ENCODE measurements around the gene PIK3C2G. TPM values are rescaled to one million over a fixed set of nuclear protein-coding genes. Genes with fewer than 3 reads are reported as not detected.
"Not testable (repeated sequence)": the region's sequence is repeated elsewhere in the genome, so short reads cannot be mapped to it uniquely, and the experiment has no call there.

PIK3C2G gene
- polyA plus RNA-seq, 2 of the 4 experiments (the other 2 are of a cell fraction), result 0.01 TPM; not detected in 1

DNA sequence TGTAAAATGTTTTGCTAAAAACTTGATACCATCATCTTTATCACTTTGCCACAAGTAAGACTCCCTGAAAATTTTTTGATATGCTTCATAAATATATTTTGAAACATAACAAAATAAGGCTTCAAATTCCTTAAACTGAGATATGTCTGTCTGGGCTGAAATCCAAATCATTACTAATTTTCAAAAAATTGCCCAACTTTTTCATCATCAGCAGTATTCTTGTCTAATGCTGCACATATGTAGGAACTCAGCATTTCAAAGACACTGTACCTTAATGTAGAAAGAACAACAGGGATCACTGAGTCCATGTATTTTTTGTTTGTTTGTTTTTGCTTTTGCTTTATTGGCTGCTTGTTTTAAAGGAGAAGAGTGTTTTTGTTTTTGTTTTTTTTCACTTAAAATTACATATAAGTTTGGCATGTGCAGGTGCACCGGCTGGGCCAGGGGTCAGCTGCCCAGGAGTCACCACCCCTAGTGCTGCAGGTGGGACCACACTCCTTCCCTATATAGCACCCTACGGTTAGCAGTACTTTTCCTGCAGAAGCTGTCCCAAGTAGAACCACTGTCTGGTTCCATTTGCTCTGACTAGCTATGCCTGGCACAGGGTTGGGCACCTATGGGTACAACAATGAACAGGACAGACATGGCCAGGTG lies 231.2 kb downstream of the PIK3C2G start:
- no peak for FAIRE-seq

DNA sequence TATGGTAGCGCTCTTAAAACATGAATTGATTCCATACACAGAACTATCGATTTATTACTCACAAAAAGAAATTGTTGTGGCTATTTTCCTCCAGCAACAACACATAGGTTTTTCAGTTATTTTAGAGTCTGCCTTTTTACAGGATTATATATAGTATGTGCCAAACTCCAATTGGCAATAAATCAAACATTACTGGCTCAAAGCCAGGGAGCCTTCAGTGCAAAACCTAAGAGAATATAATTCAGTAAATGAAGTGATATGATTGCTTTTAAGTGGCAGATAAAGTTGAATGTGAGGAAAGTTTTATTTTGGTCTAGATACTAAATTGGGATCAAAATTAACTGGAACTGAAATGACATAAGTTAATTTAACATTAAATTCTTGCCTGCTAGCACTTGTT lies 234.8 kb downstream of the PIK3C2G start:
- WGBS (ENCODE audit: missing lambda C conversion rate), result 58% methylated on average over 2 of the region's 2 CpGs
- CTCF ChIA-PET, result no interaction called here
- TF ChIP-seq MAFK (IDR thresholded peaks at IDR 0.05; ENCODE audit: partially characterized antibody) (no peak), FOSL2 (IDR thresholded peaks at IDR 0.05) (no peak), FOSL2 (CRISPR knock-in tag; IDR thresholded peaks at IDR 0.05) (no peak), KDM1A (IDR thresholded peaks at IDR 0.05; ENCODE audit: low read depth) (no peak)
- TF ChIP-seq, protein P1, sequence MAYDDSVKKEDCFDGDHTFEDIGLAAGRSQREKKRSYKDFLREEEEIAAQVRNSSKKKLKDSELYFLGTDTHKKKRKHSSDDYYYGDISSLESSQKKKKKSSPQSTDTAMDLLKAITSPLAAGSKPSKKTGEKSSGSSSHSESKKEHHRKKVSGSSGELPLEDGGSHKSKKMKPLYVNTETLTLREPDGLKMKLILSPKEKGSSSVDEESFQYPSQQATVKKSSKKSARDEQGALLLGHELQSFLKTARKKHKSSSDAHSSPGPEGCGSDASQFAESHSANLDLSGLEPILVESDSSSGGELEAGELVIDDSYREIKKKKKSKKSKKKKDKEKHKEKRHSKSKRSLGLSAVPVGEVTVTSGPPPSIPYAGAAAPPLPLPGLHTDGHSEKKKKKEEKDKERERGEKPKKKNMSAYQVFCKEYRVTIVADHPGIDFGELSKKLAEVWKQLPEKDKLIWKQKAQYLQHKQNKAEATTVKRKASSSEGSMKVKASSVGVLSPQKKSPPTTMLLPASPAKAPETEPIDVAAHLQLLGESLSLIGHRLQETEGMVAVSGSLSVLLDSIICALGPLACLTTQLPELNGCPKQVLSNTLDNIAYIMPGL (CRISPR knock-in tag; IDR thresholded peaks at IDR 0.05; ENCODE audit: borderline replicate concordance), result no peak
- POLR2A ChIA-PET, result no interaction called here
- Histone ChIP-seq H3K9me3 (no peaks in the 10 kb centered on the region), H3K4me3 (no peak overlapping the region), H3K4me1 (no peaks in the 10 kb centered on the region), H3K4me2 (no peak overlapping the region), H3K27ac (no peak overlapping the region)
- ATAC-seq (no peak), DNase-seq (ENCODE audit: low read depth in 1 of 2, low spot score in 1 of 2) (no peak), FAIRE-seq (no peak)

More for the DNA sequence above, 231.2 kb downstream of the PIK3C2G start:
- no peak for DNase-seq (ENCODE audit: low read depth in 1 of 2, low spot score in 1 of 2)
- no peak overlapping the region for H3K4me2 ChIP-seq
- no peak for TF ChIP-seq POLR2A (IDR thresholded peaks at IDR 0.05; ENCODE audit: low read length)
- TF ChIP-seq, protein P2, sequence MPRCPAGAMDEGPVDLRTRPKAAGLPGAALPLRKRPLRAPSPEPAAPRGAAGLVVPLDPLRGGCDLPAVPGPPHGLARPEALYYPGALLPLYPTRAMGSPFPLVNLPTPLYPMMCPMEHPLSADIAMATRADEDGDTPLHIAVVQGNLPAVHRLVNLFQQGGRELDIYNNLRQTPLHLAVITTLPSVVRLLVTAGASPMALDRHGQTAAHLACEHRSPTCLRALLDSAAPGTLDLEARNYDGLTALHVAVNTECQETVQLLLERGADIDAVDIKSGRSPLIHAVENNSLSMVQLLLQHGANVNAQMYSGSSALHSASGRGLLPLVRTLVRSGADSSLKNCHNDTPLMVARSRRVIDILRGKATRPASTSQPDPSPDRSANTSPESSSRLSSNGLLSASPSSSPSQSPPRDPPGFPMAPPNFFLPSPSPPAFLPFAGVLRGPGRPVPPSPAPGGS (IDR thresholded peaks at IDR 0.05), result no peak
- TF ChIP-seq HOXB13 (CRISPR knock-in tag; IDR thresholded peaks at IDR 0.05; ENCODE audit: low read depth), result no peak
- TF ChIP-seq, protein P3, sequence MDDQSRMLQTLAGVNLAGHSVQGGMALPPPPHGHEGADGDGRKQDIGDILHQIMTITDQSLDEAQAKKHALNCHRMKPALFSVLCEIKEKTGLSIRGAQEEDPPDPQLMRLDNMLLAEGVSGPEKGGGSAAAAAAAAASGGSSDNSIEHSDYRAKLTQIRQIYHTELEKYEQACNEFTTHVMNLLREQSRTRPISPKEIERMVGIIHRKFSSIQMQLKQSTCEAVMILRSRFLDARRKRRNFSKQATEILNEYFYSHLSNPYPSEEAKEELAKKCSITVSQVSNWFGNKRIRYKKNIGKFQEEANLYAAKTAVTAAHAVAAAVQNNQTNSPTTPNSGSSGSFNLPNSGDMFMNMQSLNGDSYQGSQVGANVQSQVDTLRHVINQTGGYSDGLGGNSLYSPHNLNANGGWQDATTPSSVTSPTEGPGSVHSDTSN (IDR thresholded peaks at IDR 0.05), result no peak
- TF ChIP-seq RARB (CRISPR knock-in tag; IDR thresholded peaks at IDR 0.05), result no peak
- TF ChIP-seq KDM1A (IDR thresholded peaks at IDR 0.05; ENCODE audit: low read depth), result no peak
- TF ChIP-seq, protein P4, sequence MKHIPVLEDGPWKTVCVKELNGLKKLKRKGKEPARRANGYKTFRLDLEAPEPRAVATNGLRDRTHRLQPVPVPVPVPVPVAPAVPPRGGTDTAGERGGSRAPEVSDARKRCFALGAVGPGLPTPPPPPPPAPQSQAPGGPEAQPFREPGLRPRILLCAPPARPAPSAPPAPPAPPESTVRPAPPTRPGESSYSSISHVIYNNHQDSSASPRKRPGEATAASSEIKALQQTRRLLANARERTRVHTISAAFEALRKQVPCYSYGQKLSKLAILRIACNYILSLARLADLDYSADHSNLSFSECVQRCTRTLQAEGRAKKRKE (CRISPR knock-in tag; IDR thresholded peaks at IDR 0.05; ENCODE audit: low read depth), result no peak
- no peak for TF ChIP-seq HOXA7 (CRISPR knock-in tag; IDR thresholded peaks at IDR 0.05)
- TF ChIP-seq RNF2 (IDR thresholded peaks at IDR 0.05; ENCODE audit: borderline replicate concordance, low read depth), result no peak
- no peak for TF ChIP-seq HES2 (IDR thresholded peaks at IDR 0.05)
- TF ChIP-seq, protein P5, sequence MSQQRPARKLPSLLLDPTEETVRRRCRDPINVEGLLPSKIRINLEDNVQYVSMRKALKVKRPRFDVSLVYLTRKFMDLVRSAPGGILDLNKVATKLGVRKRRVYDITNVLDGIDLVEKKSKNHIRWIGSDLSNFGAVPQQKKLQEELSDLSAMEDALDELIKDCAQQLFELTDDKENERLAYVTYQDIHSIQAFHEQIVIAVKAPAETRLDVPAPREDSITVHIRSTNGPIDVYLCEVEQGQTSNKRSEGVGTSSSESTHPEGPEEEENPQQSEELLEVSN (IDR thresholded peaks at IDR 0.05; ENCODE audit: borderline replicate concordance, low read depth), result no peak
- TF ChIP-seq ZFP36 (IDR thresholded peaks at IDR 0.05; ENCODE audit: borderline replicate concordance, partially characterized antibody), result no peak
- no peak for TF ChIP-seq RCOR1 (IDR thresholded peaks at IDR 0.05; ENCODE audit: low read depth, low read length)
- TF ChIP-seq CHD4 (IDR thresholded peaks at IDR 0.05; ENCODE audit: borderline replicate concordance), result no peak
- no peak for TF ChIP-seq NFE2L2 (conservative IDR thresholded peaks at IDR 0.05; ENCODE audit: low read length)
- no peak for TF ChIP-seq BHLHE40 (IDR thresholded peaks at IDR 0.05; ENCODE audit: low read depth, low read length)
- TF ChIP-seq ZNF302 (CRISPR knock-in tag; IDR thresholded peaks at IDR 0.05), result no peak
- H3K27ac ChIP-seq, result no peak overlapping the region
- no peak overlapping the region for H3K4me3 ChIP-seq
- ATAC-seq, result no peak
- ChIA-PET CTCF (interaction anchor here (1.7 kb wide), 1 partner anchor 12 kb away, joined by 3 read pairs; no protein-coding TSS in a partner anchor), POLR2A (no interaction called here)
- H3K9me3 ChIP-seq, result no peaks in the 10 kb centered on the region
- 13% methylated on average over 2 of the region's 2 CpGs for WGBS (ENCODE audit: missing lambda C conversion rate)
- H3K4me1 ChIP-seq, result no peaks in the 10 kb centered on the region

GRCh38 chr12:18500160-18500574 lies 238.8 kb downstream of the PIK3C2G start:
- DNase-seq (ENCODE audit: low read depth in 1 of 2, low spot score in 1 of 2); FAIRE-seq; CTCF ChIA-PET; H3K9me3 ChIP-seq; POLR2A ChIA-PET; H3K4me2 ChIP-seq; H3K27ac ChIP-seq; H3K4me1 ChIP-seq; H3K4me3 ChIP-seq; ATAC-seq: not testable (repeated sequence)
- WGBS (ENCODE audit: missing lambda C conversion rate), result 85% methylated on average over 15 of the region's 35 CpGs

- H3K9me3 ChIP-seq; FAIRE-seq; H3K4me2 ChIP-seq; H3K4me1 ChIP-seq; ATAC-seq; CTCF ChIA-PET; DNase-seq (ENCODE audit: low read depth in 1 of 2, low spot score in 1 of 2); POLR2A ChIA-PET; H3K4me3 ChIP-seq; H3K27ac ChIP-seq: not testable (repeated sequence)
- WGBS (ENCODE audit: missing lambda C conversion rate), result 82% methylated on average over 20 of the region's 21 CpGs
Observed at GRCh38 chr12:18500736-18501135, 239.4 kb downstream of the PIK3C2G start.
